ENCODE measurements around the gene CCDC88C. TPM values are rescaled to one million over a fixed set of nuclear protein-coding genes. Genes with fewer than 3 reads are reported as not detected.
"Not testable (repeated sequence)": the region's sequence is repeated elsewhere in the genome, so short reads cannot be mapped to it uniquely, and the experiment has no call there.

Gene CCDC88C
- total RNA-seq, 1 experiment from 2014 or later: 19.7 TPM

DNA sequence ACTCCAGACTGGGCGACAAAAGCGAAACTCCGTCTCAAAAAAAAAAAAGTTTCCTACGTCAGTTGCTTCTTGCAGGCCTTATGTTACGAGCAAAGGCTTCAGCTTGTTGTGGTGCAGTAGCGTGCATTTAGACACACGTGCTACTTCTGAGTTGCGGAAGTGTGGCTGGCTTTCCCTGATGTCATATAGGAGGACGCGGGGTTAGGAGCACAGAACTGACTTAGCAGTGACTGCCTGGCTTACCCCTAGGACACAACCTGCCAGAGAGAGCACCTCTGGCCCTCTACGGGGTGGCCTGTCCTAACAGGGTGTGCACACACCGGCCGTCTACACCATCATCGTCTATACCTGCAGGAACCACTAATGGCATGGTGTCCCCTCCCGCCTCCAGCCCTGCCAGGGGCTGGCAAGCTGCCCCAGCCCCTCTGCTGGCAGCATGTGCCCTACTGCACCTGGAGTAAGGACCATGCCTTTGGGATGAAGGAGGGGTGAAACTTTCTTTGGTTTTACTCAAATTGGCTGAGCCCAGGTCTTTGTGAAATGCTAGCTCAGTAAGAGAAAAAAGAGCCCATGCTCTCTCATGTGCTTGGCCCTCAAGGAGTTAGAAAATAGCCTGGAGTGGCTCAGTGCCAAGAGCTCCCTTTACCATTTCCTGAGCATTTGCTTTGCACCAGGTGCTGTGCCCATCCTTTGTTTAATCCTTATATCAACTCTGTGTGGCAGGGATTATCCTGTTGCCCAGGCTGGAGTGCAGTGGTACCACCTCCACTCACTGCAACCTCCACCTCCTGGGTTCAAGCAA is 171.4 kb downstream of the CCDC88C start:
- Histone ChIP-seq H3K9me2 (replicated peaks; ENCODE audit: low read length) (no peaks in the 10 kb centered on the region), H3K27ac (ENCODE audit: low read length) (no peak overlapping the region), H4K20me1 (ENCODE audit: low read length) (no peaks in the 10 kb centered on the region), H3K36me3 (ENCODE audit: low read depth, low read length) (no peaks in the 10 kb centered on the region), H2AFZ (ENCODE audit: low read length) (no peak overlapping the region), H3K4me1 (ENCODE audit: insufficient read depth, low read length) (peaks cover 24% of the 10 kb centered on the region), H3K9ac (ENCODE audit: low read length) (no peak overlapping the region), H3K79me2 (ENCODE audit: low read length) (no peaks in the 10 kb centered on the region), H3K4me2 (ENCODE audit: low read length) (no peak overlapping the region), H3K27me3 (ENCODE audit: low read length) (no peaks in the 10 kb centered on the region), H3K9me3 (ENCODE audit: low read length) (no peaks in the 10 kb centered on the region), H3F3A (ENCODE audit: low read length, unreplicated experiment) (no peaks in the 10 kb centered on the region), H3K4me3 (ENCODE audit: low read length) (no peak overlapping the region)
- intact Hi-C loops (cut with micrococcal nuclease): no loop called here
- BruUV-seq (replicated peaks): no TSS peak
- TF ChIP-seq EZH2phosphoT487 (IDR thresholded peaks at IDR 0.05; ENCODE audit: borderline replicate concordance, low read length): no peak
- TF ChIP-seq, protein P1, sequence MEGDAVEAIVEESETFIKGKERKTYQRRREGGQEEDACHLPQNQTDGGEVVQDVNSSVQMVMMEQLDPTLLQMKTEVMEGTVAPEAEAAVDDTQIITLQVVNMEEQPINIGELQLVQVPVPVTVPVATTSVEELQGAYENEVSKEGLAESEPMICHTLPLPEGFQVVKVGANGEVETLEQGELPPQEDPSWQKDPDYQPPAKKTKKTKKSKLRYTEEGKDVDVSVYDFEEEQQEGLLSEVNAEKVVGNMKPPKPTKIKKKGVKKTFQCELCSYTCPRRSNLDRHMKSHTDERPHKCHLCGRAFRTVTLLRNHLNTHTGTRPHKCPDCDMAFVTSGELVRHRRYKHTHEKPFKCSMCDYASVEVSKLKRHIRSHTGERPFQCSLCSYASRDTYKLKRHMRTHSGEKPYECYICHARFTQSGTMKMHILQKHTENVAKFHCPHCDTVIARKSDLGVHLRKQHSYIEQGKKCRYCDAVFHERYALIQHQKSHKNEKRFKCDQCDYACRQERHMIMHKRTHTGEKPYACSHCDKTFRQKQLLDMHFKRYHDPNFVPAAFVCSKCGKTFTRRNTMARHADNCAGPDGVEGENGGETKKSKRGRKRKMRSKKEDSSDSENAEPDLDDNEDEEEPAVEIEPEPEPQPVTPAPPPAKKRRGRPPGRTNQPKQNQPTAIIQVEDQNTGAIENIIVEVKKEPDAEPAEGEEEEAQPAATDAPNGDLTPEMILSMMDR (conservative IDR thresholded peaks at IDR 0.05; ENCODE audit: low read depth, low read length): no peak
- no peak for TF ChIP-seq EZH2 (IDR thresholded peaks at IDR 0.05; ENCODE audit: low read length, unreplicated experiment)
- ATAC-seq (no peak), DNase-seq (no peak)
- POLR2A ChIA-PET (ENCODE audit: unreplicated experiment): no interaction called here
- CTCF ChIA-PET: no interaction called here

DNA sequence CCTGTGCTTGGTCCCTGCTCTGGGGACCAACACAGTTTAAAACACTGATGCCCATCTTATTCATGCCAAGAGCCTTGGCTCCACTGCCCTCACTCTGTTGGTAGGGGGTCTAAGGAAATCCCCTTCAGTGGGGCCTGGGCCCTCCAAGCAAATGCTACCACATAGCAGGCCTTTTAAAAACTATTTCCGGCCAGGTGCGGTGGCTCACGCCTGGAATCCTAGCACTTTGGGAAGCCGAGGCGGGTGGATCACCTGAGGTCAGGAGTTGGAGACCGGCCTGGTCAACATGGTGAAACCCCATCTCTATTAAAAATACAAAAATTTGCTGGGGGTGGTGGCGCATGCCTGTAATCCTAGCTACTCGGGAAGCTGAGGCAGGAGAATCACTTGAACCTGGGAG is 172.0 kb downstream of the CCDC88C start:
- peaks cover 22% of the 10 kb centered on the region for H3K4me1 ChIP-seq (ENCODE audit: insufficient read depth, low read length)
- H3F3A ChIP-seq (ENCODE audit: low read length, unreplicated experiment); H3K4me2 ChIP-seq (ENCODE audit: low read length); H3K9ac ChIP-seq (ENCODE audit: low read length); CTCF ChIA-PET; H3K79me2 ChIP-seq (ENCODE audit: low read length); intact Hi-C loops (cut with micrococcal nuclease); DNase-seq; POLR2A ChIA-PET (ENCODE audit: unreplicated experiment); H2AFZ ChIP-seq (ENCODE audit: low read length); H3K36me3 ChIP-seq (ENCODE audit: low read depth, low read length); H3K9me3 ChIP-seq (ENCODE audit: low read length); BruUV-seq (replicated peaks); H4K20me1 ChIP-seq (ENCODE audit: low read length); H3K4me3 ChIP-seq (ENCODE audit: low read length); H3K27ac ChIP-seq (ENCODE audit: low read length); H3K9me2 ChIP-seq (replicated peaks; ENCODE audit: low read length); ATAC-seq; H3K27me3 ChIP-seq (ENCODE audit: low read length): not testable (repeated sequence)

DNA sequence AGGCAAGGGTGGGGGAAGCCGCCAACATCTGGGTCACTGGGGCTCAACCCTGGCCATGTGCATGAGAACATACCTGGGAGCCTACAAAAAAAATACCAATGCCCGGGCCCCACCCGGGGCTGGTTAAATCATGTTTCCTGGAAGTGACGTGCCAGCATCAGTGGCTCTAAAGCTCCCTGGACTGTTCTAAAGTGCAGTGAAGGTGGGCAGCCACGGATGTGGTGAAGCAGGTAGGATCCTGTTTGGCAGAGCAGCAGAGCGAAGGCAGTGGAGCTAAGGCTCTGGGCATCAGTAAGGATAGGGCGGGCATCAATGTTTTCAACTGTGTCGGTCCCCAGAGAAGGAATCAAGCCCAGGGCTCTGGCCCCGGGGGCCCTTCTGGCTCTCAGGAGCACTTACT is 172.6 kb downstream of the CCDC88C start:
- CTCF ChIA-PET: no interaction called here

More for the DNA sequence above, 172.6 kb downstream of the CCDC88C start:
- H2AFZ ChIP-seq (ENCODE audit: low read length): no peak overlapping the region
- H3K4me3 ChIP-seq (ENCODE audit: low read length): no peak overlapping the region
- POLR2A ChIA-PET (ENCODE audit: unreplicated experiment): no interaction called here
- no peaks in the 10 kb centered on the region for H3K79me2 ChIP-seq (ENCODE audit: low read length)
- DNase-seq (no peak), ATAC-seq (no peak)
- BruUV-seq (replicated peaks): no TSS peak
- no peak overlapping the region for H3K9ac ChIP-seq (ENCODE audit: low read length)
- no peak for TF ChIP-seq EZH2 (IDR thresholded peaks at IDR 0.05; ENCODE audit: low read length, unreplicated experiment)
- TF ChIP-seq EZH2phosphoT487 (IDR thresholded peaks at IDR 0.05; ENCODE audit: borderline replicate concordance, low read length): no peak
- TF ChIP-seq, protein P1 (conservative IDR thresholded peaks at IDR 0.05; ENCODE audit: low read depth, low read length): no peak
- no peak overlapping the region for H3K4me2 ChIP-seq (ENCODE audit: low read length)
- intact Hi-C loops (cut with micrococcal nuclease): no loop called here
- peaks cover 16% of the 10 kb centered on the region for H3K4me1 ChIP-seq (ENCODE audit: insufficient read depth, low read length)
- no peaks in the 10 kb centered on the region for H3K9me3 ChIP-seq (ENCODE audit: low read length)
- H4K20me1 ChIP-seq (ENCODE audit: low read length): no peaks in the 10 kb centered on the region
- H3F3A ChIP-seq (ENCODE audit: low read length, unreplicated experiment): no peaks in the 10 kb centered on the region
- H3K36me3 ChIP-seq (ENCODE audit: low read depth, low read length): no peaks in the 10 kb centered on the region
- no peaks in the 10 kb centered on the region for H3K27me3 ChIP-seq (ENCODE audit: low read length)
- no peaks in the 10 kb centered on the region for H3K9me2 ChIP-seq (replicated peaks; ENCODE audit: low read length)
- H3K27ac ChIP-seq (ENCODE audit: low read length): no peak overlapping the region

Measured in PC-3 (cell line).